ENCODE measurements around the gene UROC1. TPM values are rescaled to one million over a fixed set of nuclear protein-coding genes. Genes with fewer than 3 reads are reported as not detected.

The UROC1 gene
- total RNA-seq, 1 experiment from 2014 or later: not detected

DNA sequence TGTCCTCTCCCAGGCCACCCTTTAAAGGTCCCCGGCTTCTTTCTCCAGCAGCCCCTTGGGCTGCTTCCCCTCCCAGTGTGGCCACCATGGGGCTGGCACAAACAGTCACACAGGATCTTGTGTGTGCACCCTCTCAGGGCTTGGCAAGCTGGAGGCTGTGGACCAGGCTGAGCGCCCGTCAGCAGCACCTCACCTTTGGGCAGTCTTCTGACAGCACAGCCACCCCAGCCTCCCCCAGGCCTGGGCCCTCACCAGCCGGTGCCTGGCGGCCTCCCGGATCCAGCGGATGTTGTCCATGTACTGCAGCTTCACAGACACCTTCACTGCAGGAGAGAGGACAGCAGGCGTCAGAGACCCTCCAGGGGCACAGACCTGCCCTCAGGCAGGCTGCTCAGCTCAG is 21.8 kb downstream of the UROC1 start:
- Histone ChIP-seq H2AFZ (ENCODE audit: low read length) (no peak overlapping the region), H2BK15ac (ENCODE audit: low read depth, low read length) (no peak overlapping the region), H4K20me1 (ENCODE audit: control insufficient read depth, insufficient read depth, insufficient read length) (no peaks in the 10 kb centered on the region), H2BK20ac (ENCODE audit: low read depth, low read length, poor library complexity, severe bottlenecking) (no peak overlapping the region), H3K27ac (ENCODE audit: insufficient read length, low read depth, low read length) (no peak overlapping the region), H4K8ac (replicated peaks; ENCODE audit: insufficient read length, low read depth, low read length) (no peak overlapping the region), H2AK5ac (ENCODE audit: insufficient read length, low read length) (no peak overlapping the region), H3K18ac (ENCODE audit: insufficient read length, low read depth, low read length) (no peak overlapping the region), H3K27me3 (ENCODE audit: insufficient read depth, low read length) (no peaks in the 10 kb centered on the region), H3K4me1 (ENCODE audit: insufficient read depth, low read length) (peaks cover 3% of the 10 kb centered on the region; the same call in 1 of the 2 replicates), H2BK120ac (ENCODE audit: low read depth, low read length, poor library complexity, severe bottlenecking) (no peak overlapping the region), H3K4me2 (ENCODE audit: insufficient read depth, insufficient read length, low read length) (no peak overlapping the region), H3K23me2 (ENCODE audit: insufficient read length, low read depth, low read length, poor library complexity, severe bottlenecking) (no peaks in the 10 kb centered on the region), H3K56ac (ENCODE audit: insufficient read length, low read depth, low read length) (no peak overlapping the region), H3K14ac (ENCODE audit: insufficient read depth, low read length) (no peak overlapping the region; the same call in 1 of the 2 replicates), H3K9me3 (ENCODE audit: control insufficient read depth, low read depth, low read length) (no peaks in the 10 kb centered on the region), H2BK12ac (ENCODE audit: insufficient read length, low read depth, low read length) (no peak overlapping the region), H3K79me1 (ENCODE audit: insufficient read depth, low read depth, low read length, poor library complexity, severe bottlenecking) (no peaks in the 10 kb centered on the region), H3K4ac (ENCODE audit: low read depth, low read length) (no peak overlapping the region), H3K9ac (ENCODE audit: extremely low read depth, insufficient read length, low read length) (no peak overlapping the region), H4K5ac (ENCODE audit: insufficient read length, low read depth, low read length) (no peak overlapping the region), H2BK5ac (ENCODE audit: insufficient read length, low read length) (no peak overlapping the region), H3K23ac (ENCODE audit: insufficient read length, low read depth, low read length) (no peak overlapping the region), H3K79me2 (ENCODE audit: insufficient read depth, low read length) (no peaks in the 10 kb centered on the region), H4K91ac (ENCODE audit: insufficient read length, low read depth, low read length) (no peak overlapping the region), H3T11ph (ENCODE audit: low read length) (no peak overlapping the region)
- H3K9me3 Mint-ChIP-seq: no peaks in the 10 kb centered on the region
- no peaks in the 10 kb centered on the region; a peak in 1 of 7 replicates for H3K36me3 Mint-ChIP-seq (ENCODE audit: insufficient read depth in 1 of 3, low read depth in 3 of 3)
- TF ChIP-seq, protein P1, sequence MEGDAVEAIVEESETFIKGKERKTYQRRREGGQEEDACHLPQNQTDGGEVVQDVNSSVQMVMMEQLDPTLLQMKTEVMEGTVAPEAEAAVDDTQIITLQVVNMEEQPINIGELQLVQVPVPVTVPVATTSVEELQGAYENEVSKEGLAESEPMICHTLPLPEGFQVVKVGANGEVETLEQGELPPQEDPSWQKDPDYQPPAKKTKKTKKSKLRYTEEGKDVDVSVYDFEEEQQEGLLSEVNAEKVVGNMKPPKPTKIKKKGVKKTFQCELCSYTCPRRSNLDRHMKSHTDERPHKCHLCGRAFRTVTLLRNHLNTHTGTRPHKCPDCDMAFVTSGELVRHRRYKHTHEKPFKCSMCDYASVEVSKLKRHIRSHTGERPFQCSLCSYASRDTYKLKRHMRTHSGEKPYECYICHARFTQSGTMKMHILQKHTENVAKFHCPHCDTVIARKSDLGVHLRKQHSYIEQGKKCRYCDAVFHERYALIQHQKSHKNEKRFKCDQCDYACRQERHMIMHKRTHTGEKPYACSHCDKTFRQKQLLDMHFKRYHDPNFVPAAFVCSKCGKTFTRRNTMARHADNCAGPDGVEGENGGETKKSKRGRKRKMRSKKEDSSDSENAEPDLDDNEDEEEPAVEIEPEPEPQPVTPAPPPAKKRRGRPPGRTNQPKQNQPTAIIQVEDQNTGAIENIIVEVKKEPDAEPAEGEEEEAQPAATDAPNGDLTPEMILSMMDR (conservative IDR thresholded peaks at IDR 0.05): no peak
- H3K4me3 Mint-ChIP-seq: no peak overlapping the region
- H3K27ac Mint-ChIP-seq: no peak overlapping the region
- no peaks in the 10 kb centered on the region for H3K27me3 Mint-ChIP-seq (ENCODE audit: low read depth)
- WGBS (ENCODE audit: extremely low coverage, insufficient read length, low lambda C conversion rate): no CpG with 5 or more reads among the region's 8 CpGs
- H3K4me1 Mint-ChIP-seq: peaks cover 10 to 21% of the 10 kb centered on the region in 2 experiments
- no peak for DNase-seq
